Kidney epithelial cell (primary cell): ENCODE results near the gene ANKHD1. TPM values are rescaled to one million over a fixed set of nuclear protein-coding genes. Genes with fewer than 3 reads are reported as not detected.

Experiments used
- DNase-seq: peaks from one replicate; pipeline ENCODE4 v3.0.0-alpha.2; 2010; ENCODE audit warnings: low read depth
- H3K27me3 ChIP-seq: 2 replicates; pipeline ENCODE4 v1.6.0; 2011; ENCODE audit warnings: low read length; ENCODE audit not compliant: control insufficient read depth, insufficient read depth
- H3K36me3 ChIP-seq: 2 replicates; pipeline ENCODE4 v1.5.1; 2011; ENCODE audit warnings: low read length; ENCODE audit not compliant: control insufficient read depth, insufficient read depth
- H3K4me3 ChIP-seq: 2 replicates; pipeline ENCODE4 v1.5.1; 2011; ENCODE audit warnings: low read depth, mild to moderate bottlenecking, control low read depth, low read length
- total RNA-seq: library from RNA; depleted of rRNA; stranded (reverse); fragments of >200 nt; gene quantifications from 2 replicates; pipeline ENCODE4 v1.2.3, GENCODE V29; 2015
- TF ChIP-seq, protein P1 (sequence below): IDR thresholded peaks from 2 replicates; pipeline ENCODE4 v1.5.1; 2011; ENCODE audit warnings: mild to moderate bottlenecking, moderate library complexity, low read length, control low read depth, inconsistent platforms; ENCODE audit not compliant: insufficient read depth, poor library complexity, severe bottlenecking

The ANKHD1 gene
- total RNA-seq, 1 donor from 2014 or later = 80.4 TPM

DNA sequence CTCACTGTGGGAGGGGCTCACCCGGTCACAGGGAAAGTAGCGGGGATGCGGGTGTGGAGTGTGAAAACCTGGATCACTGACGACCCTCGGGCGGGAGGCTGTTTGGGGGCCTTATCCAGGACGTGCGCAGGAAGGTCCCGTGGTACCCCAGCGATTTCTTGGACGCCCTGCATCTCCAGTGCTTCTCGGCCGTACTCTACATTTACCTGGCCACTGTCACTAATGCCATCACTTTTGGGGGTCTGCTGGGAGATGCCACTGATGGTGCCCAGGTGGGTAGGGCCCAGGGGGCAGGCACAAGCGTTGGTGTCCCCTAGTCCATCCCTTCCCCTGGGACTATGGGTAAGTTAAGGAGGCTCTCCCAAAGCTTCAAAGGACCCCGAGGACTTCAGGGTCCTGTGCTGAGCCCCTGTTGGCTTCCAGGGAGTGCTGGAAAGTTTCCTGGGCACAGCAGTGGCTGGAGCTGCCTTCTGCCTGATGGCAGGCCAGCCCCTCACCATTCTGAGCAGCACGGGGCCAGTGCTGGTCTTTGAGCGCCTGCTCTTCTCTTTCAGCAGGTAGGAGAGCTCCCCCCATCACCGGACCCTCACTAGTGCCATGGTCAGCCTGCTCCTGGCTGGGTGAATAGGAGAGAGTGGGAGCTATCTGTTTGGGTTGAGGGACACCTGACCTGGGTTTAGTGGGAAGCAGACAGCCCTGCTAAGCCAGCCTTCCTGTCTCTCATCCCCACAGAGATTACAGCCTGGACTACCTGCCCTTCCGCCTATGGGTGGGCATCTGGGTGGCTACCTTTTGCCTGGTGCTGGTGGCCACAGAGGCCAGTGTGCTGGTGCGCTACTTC is 37.8 kb upstream of the ANKHD1 start:
- TF ChIP-seq, protein P1, sequence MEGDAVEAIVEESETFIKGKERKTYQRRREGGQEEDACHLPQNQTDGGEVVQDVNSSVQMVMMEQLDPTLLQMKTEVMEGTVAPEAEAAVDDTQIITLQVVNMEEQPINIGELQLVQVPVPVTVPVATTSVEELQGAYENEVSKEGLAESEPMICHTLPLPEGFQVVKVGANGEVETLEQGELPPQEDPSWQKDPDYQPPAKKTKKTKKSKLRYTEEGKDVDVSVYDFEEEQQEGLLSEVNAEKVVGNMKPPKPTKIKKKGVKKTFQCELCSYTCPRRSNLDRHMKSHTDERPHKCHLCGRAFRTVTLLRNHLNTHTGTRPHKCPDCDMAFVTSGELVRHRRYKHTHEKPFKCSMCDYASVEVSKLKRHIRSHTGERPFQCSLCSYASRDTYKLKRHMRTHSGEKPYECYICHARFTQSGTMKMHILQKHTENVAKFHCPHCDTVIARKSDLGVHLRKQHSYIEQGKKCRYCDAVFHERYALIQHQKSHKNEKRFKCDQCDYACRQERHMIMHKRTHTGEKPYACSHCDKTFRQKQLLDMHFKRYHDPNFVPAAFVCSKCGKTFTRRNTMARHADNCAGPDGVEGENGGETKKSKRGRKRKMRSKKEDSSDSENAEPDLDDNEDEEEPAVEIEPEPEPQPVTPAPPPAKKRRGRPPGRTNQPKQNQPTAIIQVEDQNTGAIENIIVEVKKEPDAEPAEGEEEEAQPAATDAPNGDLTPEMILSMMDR = no peak
- no peak for DNase-seq
- Histone ChIP-seq H3K27me3 (no peaks in the 10 kb centered on the region), H3K4me3 (peak overlapping the region; percentile 25), H3K36me3 (no peaks in the 10 kb centered on the region)

- no peaks in the 10 kb centered on the region for H3K36me3 ChIP-seq
- H3K4me3 ChIP-seq = no peak overlapping the region
- no peaks in the 10 kb centered on the region for H3K27me3 ChIP-seq
- TF ChIP-seq, protein P1 = no peak
- DNase-seq = no peak
Measured at GRCh38 chr5:140364472-140364765, 37.2 kb upstream of the ANKHD1 start.

- TF ChIP-seq, protein P1 = no peak
- no peaks in the 10 kb centered on the region for H3K27me3 ChIP-seq
- no peak for DNase-seq
- H3K4me3 ChIP-seq = no peak overlapping the region
- no peaks in the 10 kb centered on the region for H3K36me3 ChIP-seq
Measured at GRCh38 chr5:140365282-140365681, 36.4 kb upstream of the ANKHD1 start.

GRCh38 chr5:140365941-140366340 is 35.7 kb upstream of the ANKHD1 start:
- TF ChIP-seq, protein P1 = no peak
- Histone ChIP-seq H3K4me3 (no peak overlapping the region), H3K36me3 (no peaks in the 10 kb centered on the region), H3K27me3 (no peaks in the 10 kb centered on the region)
- DNase-seq = no peak

DNA sequence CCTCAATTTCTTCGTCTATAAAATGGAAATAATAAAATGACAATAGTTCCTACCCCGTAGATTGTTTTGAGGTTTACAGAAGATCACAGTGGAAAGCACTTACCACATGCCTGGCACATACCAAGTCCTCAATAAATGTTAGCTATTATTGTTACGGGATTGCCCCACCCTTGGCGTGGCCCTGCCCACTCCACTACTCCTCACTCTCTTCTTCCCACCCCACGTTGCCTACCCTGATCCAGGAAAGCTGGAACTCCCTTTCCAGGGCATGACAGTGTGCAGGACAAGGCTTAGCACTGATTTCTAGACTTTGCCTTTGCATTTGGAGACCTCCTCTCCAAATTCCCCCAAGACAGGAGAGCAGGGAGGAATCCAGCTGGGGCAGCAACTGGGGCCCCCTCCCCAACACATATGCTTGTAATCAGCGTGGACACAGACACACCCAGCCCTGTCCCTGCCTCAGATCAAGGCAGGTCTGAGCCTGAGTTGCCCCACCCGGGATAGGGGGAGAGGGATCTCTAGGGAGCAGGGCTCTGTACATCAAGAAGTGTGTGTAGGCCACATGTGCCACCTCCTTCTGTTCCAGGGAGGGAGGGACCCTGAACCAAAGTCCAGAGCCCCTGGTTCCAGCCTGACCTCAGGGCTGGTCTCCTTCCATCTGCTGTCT is 34.9 kb upstream of the ANKHD1 start:
- TF ChIP-seq, protein P1 = no peak
- no peaks in the 10 kb centered on the region for H3K27me3 ChIP-seq
- no peaks in the 10 kb centered on the region for H3K36me3 ChIP-seq
- DNase-seq = no peak
- H3K4me3 ChIP-seq = no peak overlapping the region
